Measurements from ENCODE around the gene AFP.
"Not testable (repeated sequence)": the region's sequence is repeated elsewhere in the genome, so short reads cannot be mapped to it uniquely, and the experiment has no call there.

AFP gene

GRCh38 chr4:73435984-73436383, at the start of gene AFP:
TSS of gene AFP (plus strand) at chr4:73436221. CDS start at chr4:73436263, 42 bp downstream.
- DNase-seq (ENCODE audit: extremely low read depth, low read depth): no peak
- no peak for TF ChIP-seq CTCF (IDR thresholded peaks at IDR 0.05; ENCODE audit: low read depth, low read length)

- TF ChIP-seq CTCF (IDR thresholded peaks at IDR 0.05; ENCODE audit: low read depth, low read length): no peak
- DNase-seq (ENCODE audit: extremely low read depth, low read depth): no peak
Observed at GRCh38 chr4:73387552-73387951, 48.5 kb upstream of the AFP start.

- DNase-seq (ENCODE audit: extremely low read depth, low read depth): no peak
- no peak for TF ChIP-seq CTCF (IDR thresholded peaks at IDR 0.05; ENCODE audit: low read depth, low read length)
Observed at GRCh38 chr4:73388887-73389286, 47.1 kb upstream of the AFP start.

GRCh38 chr4:73389663-73390062, 46.4 kb upstream of the AFP start:
- not testable (repeated sequence) for DNase-seq (ENCODE audit: extremely low read depth, low read depth)

- DNase-seq (ENCODE audit: extremely low read depth, low read depth): no peak
- no peak for TF ChIP-seq CTCF (IDR thresholded peaks at IDR 0.05; ENCODE audit: low read depth, low read length)
Observed at GRCh38 chr4:73391774-73392173, 44.2 kb upstream of the AFP start.

- DNase-seq (ENCODE audit: extremely low read depth, low read depth): no peak
- no peak for TF ChIP-seq CTCF (IDR thresholded peaks at IDR 0.05; ENCODE audit: low read depth, low read length)
Observed at GRCh38 chr4:73392936-73393335, 43.1 kb upstream of the AFP start.

- DNase-seq (ENCODE audit: extremely low read depth, low read depth): no peak
- TF ChIP-seq CTCF (IDR thresholded peaks at IDR 0.05; ENCODE audit: low read depth, low read length): no peak
Observed at GRCh38 chr4:73396304-73396703, 39.7 kb upstream of the AFP start.
